T-helper 9 cell (primary cell): ENCODE results near the gene LHX4.

Source experiments
- DNase-seq: peaks from one replicate; pipeline ENCODE4 v3.0.0-alpha.2; 2020

Gene LHX4

DNA sequence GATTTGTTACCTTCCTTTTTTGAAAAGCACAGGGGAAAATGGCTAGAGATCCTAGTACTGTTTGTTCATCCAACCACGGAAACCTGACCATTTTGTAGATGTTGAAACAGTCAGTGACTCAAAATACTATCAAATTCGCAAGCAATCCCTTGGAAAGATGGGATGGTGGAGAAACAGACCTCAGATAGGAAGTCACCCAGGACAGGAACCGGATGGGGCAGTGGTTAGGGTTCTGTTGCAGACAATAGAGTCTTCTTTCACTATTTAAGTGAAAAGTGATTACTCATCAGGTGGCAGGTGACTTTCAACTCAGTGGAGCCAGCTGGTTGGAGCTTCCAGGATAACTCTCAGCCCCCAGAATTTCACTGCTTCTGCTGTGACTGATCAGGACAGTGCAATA lies 17.0 kb downstream of the LHX4 start:
- no peak for DNase-seq

DNA sequence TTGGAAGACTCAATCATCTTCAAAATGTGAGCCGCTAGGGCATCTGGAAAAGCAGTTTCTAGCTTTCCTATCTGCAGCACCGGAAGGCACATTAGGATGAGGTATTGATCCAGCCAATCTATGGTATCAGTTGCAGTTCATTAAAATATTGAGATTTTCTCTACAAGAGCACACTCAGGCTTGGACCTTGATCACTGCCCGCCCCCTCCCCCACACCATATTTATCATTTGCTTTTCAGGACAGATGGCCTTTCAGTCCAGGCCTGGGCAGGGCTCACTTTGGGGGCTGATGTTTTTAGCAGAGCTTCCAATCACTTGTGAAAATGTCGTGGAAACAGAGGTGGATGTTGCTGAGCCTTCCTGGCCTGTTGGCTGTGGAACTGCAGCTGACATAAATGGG lies 17.5 kb downstream of the LHX4 start:
- no peak for DNase-seq

DNA sequence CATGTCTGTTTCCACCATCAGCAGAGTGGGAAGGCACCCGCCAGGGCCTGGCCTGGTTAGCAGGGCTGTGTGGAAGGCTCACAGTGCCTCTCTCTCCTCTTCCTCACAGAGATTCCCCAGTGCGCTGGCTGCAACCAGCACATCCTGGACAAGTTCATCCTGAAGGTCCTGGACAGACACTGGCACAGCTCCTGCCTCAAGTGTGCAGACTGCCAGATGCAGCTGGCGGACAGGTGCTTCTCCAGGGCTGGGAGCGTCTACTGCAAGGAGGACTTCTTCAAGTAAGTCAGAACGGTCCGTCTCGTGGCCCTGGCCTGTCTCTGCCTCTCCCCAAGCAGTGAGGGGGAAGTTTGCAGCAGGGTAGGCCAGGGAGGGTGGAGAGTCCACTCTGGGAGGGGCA lies 18.1 kb downstream of the LHX4 start:
- no peak for DNase-seq

DNA sequence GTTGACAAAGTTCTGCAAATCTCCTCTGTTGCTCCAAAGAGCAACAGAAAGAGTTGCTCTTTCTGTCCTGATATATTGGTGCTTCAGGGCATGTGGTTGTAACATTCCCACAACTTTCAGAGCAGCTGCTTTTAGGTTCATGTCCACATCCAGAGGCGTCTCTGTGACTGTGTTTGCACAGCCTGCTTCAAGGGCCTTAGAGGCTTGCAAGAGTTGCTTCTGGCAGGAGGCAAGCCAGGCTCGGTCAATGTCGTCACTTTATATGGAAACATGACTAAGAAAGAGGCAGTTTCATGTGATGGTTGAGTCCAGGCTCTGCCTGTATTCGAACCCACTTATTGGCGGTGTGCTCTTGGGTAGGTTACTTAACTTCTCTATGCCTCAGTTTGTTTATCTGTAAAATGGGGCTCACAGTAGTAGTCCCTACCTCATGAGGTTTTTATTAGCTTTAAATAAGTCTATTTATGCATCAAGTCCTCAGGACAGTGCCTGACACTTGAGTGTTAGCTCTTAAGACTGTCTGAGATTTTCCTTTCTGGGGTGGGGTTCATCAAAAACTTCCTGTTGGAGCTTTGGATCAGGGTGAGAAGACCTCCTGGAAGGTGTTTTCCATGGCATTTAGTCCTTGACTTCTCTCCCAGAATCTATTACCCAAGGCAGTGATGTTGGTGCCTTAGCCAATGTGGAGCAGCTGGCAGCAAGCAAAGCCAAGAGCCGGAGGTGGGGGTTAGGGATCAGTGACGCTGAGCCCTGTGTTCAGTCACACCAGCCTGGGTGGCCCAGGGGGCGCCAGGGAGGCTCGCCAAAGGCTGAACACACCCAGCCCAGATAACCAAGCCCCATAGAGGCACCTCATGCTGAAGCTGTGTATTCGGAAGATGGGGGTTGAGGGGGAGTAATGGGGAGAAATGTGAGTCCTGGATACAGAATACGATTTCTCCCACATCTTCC lies 18.9 kb downstream of the LHX4 start:
- no peak for DNase-seq

DNA sequence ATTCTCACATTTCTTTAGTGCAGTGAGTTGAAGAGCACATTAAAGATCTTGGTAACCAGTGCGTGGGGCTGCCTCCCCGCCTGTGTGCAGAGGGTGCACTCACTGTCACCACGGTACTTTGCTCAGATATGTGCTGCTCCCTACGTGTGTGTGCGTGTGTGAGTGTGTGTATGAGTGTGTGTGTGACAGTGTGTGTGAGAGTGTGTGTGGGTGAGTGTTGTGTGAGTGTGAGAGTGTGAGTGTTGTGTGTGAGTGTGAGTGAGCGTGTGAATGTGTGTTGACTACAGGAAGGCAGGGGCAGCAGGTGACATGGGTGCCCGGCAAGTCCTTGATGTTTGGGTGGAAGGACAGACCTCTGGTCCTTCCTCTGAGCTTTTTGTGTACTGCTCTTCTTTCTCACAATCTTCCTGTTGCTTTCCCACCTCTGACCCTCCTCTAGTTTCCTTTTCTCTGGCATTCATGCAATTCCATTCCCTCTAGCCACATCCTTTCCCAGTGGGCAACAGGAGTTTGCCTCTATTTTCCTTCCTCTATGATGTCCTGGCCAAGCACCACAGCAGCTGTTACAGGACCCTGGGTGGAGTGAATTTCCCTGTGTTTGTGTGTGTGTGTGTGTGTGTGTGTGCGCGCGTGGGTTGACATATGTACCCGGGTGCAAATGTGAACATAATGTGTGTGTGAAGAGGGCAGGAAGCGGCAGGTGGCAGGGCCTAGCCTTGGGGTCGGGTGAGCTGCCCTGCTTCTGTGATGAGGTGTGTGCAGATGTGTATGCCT lies 19.8 kb downstream of the LHX4 start:
- DNase-seq = no peak

DNA sequence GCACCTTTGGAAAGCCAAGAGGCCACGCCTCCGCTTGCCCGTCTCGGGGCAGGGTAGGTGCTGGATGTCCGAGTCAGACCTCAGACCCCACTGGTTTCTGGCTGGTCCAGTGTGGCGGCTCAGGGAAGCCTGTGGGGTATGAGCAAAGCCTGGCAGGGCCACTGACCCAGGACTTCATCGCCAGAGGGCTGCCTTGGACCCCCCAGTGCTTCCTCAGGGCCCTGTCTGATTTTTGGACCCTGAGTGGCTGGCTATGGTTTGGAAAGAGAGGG lies 20.4 kb downstream of the LHX4 start:
- DNase-seq = no peak

DNA sequence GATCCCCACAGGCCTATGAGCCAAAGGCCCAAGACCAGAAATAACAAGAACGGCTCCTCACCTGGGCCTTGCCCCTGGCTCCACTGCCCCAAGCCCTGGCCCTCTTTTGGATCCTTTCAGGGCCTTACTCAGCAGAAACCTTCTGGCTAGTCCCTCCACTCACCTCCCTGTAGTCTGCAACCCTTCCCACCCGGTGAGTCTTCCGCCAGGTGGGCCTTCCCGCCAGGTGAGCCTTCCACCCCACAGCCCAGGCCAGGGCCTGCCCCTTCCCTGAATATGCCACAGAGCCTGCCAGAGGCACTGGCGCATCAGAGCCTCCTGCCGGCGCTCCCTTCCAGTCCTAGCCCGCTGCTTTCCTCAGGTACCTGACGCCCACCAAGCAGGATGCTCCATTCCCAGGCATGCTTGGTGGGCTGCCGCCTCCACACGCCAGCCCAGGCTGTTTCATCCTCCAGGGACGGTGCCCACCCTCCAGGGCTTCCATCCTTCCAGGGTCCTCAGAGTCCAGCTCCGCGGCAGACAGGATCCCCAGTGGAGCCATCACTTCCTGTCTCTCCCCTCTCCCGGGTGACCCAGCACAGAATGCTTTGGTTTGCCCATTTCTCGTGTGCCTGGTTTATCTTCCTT lies 20.9 kb downstream of the LHX4 start:
- DNase-seq = no peak

DNA sequence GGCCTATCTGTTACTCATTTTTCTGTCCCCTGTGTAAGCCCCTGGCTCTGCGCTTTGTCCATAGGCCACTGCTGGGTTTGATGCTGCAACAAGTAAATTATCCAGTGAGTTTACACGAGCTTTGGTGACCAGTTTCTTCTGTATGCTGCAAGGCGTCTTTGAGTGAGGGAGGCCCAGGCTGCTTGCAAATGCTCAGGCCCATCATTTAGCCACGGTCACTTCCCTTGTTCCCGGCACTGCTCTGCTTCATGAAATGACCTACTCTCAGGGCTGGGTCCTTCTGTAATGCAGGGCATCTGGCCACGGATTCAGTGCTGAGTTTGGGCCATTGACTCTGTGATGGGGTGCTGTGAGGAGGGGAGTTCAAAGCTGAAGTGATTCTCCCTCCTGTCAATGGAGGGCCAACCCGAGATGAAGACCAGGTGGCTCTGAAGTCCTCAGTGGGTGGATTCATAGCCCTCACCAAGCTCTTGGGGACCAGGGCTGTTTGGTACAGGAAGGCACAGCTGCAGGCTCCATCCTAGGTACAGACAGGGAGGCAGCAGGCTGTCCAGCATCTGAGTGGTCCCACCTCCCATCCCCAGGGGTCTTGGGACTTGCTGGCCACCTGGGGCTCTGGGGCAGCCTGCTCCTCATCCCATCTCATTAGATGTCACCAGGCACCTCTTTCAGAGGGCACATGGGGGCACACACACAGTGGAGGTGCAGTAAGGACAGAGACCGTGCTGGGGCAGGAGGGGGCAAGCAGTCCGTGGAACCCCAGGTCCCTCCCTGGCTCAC lies 21.7 kb downstream of the LHX4 start:
- DNase-seq = no peak

DNA sequence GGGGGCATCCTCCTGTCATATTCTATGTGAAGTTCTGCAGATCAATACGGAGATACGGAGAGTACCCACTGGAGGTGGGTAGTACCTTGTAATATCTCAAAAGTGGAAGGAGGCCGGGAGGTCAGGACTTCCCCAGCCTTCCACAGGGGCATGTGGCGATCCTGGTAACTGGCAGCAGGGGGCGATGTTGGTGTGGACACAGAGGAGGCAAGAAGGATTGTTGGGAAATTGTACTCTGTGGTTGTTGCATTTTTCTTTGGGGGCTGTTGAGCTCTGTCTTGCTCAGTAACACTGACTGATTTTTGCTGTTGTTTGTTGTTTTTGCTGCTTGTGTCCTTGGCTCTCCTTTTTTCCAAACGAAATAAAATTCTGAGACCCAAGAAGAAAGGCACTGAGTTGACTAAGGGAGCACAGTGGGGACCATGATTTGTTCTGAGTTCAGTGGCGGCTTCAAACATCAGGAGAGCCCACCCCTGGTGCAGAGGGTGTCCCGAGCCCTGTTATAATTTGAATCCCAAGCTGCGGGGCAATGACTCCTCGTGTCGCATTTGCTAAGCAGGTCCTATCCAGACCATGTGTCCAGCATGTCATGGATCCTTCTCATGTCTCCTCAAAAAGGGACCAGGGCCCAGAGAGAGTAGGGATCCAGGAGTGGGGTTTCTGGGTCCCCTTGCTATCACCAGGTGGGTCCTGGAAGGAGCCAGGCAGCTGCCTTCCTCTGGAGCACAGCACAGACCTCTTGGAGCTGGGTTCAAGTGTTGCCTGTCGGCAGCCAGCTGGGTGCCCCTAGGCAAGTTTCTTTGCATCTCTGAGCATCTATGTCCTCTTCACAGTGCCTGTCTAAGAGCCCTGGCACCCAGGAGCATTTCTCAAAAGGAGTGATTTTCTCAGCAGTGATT lies 22.8 kb downstream of the LHX4 start:
- DNase-seq = peak; percentile 58

DNA sequence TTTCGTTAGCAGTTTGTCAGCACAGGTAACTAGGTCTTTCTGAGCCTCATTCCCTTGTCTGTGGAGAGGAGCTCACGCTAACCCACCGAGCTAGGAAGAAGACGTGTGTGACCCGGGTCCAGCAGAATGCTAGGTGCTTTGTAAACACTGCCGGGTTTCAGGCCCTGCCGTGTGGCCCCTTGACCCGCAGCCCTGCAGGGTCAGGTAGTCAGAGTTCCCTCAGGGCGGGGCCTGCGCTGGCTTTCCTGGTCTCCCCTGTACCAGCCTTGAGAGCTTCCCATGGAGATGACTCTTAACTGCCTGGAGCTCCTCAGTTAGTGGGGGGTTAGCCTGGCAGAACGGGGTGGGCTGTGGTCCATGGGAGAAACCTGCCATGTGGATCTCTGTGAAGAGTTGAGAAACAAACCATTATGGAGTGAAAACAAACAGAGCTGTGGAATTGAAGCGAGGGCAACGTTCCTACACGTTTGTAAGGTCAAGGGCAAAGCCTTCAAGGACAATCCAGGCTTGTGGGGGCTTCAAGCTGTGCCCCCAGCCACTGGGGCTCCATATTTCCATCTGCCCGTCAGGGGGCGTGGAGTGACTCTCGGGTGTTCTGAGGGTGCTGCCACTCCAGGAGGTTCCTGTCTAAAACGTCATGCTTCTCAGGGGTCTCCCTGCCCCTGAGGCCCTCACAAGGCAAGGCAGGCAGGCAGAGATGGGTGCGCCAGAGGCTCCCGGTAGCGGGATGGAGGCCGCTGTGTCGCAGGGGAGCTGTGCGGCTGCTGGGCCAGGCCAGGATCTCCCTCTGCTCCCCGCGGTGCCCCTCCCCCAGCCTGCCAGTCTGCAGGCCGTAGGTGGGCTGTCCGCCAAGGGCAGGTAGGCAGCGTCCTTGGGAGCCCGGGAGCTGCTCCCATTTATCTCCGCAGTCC lies 23.8 kb downstream of the LHX4 start:
- no peak for DNase-seq

DNA sequence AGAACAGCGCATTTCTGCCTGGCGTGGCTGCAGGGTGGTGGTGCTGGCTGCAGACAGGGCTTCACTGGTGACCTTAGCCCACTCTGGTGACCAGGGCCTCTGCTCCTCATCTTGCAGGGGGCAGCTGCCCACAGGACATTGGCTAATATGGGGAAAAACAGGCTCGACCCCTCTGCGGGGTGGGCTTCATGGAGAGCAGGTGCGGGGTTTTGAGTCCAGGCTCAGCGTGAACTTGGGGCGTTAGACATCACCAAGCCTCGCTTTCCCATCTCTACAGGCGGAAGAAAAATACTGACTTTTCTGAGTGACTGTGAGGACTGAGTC lies 24.4 kb downstream of the LHX4 start:
- no peak for DNase-seq

DNA sequence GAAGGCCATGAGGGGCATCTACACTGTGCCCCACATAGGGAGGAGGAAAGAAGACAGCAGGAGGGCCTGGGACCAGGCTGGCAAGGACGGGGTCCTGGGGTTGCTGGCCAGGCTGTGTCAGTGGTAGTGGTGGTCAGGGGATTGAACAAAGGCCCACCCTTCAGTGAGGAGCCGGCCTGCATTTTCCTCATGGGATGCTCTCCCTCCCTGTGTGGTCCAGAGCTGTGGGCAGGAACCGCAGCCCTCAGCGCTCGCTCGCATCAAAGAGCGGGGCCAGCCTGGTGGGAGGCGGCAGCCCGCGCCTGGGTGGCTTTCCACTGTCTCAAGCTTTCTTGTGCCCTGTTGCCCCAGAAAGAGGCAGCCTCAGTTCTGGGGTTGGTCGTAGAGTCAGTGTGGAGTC lies 24.8 kb downstream of the LHX4 start:
- no peak for DNase-seq

DNA sequence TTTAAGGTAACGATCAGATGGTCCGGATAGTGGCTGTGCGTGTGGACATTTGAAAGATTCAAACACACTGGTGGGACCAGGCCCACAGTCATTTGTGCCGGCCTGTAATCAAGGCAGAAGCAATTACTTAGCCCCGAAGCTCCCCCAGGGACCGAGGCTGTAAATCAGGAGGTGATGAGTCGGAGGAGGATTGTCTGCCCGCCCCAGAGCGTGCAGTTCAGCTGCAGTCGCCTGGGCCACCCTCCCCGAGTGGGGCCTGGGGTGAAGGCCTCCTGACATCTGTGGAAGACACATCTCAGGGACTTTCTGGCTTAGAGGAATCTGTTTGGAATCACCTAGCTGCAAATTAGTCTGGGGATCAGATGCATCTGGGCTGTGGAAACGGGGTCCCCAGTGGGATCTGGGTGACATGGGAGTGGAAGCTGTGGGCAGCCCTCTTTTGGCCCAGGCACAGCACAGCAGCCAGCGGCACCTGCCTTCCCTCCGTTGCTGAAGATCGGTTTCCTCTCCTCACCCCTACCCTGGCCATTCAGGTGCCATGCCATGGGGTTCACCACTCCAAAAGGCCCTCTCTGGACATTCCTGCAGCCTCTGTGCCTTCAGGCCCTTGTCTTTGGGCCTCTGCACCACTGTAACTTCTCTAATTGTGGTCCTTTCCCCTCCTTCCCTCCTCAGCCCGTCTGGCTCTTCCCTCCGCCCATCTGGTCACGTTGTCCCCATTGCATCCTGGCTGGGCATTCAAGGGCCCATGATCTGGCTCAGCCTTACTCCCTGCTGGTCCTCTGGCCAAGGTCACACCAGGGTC lies 25.7 kb downstream of the LHX4 start:
- DNase-seq = no peak

DNA sequence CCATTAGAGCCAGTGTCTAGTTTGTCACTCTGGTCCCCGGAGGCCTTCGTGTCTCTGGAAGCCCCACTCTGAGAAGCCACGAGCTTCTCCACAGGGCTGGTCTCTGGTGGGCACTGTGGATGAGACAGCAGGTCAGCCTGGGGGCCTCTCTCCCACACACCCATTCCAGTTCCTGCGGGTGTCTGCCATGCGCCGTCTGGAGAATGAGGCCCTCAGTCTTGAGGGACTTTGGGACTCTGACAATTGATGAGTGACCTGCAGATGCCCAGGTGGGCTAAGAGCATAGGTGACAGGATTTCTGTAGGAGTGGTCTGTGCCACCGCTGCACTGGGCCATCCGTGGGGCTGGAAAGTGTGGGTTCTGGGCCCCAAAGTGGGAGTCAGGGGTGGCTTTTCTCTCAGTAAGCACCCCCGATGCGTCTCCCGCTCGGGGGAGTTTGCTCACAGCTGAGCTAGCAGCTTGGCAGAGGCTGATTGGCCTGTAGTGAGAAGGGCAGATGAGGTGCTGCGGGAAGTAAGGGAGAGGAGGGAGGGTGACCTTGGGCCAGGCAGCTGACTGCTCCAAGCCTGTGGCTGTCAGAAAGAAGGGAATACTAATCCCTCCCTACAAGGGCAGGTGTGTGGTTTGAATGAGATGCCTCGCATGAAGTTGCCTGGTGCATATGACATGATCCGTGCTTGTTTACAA lies 26.4 kb downstream of the LHX4 start:
- DNase-seq = no peak

DNA sequence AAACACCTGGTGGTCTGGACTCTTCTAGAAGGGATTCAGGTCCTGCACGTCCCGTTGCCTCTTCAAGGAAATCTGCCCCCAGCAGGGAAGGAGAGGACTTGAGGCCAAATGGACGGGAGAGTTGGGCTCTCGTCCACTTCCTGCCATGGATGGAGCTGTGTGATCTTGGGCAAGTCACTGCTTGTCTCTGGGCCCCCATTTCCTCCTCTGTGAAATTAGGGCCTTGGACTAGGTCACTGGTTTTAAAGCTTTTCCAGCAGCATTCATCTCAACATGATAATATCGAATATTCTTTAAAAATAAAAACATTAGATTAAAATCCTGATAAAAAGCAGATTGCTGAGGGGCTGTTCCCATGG lies 26.9 kb downstream of the LHX4 start:
- DNase-seq = no peak

DNA sequence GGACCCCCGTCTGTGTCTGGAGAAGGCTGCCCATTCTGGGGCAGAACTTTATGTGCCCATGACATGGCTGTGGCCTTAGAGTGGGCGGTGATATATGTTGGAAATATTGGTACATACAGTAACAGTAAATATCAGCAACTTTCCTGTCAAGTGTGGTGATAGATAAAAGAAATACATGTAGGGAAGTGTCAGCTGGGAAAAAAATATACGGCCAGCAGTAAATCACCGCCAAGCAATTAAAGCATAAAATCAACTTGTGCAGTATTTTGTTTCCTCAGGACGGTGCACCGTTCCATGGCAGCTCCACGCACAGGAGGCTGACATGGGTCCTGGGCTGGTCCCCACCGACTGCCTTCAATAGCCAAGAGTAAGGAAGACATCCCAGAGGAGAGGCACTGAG lies 27.4 kb downstream of the LHX4 start:
- DNase-seq = no peak

DNA sequence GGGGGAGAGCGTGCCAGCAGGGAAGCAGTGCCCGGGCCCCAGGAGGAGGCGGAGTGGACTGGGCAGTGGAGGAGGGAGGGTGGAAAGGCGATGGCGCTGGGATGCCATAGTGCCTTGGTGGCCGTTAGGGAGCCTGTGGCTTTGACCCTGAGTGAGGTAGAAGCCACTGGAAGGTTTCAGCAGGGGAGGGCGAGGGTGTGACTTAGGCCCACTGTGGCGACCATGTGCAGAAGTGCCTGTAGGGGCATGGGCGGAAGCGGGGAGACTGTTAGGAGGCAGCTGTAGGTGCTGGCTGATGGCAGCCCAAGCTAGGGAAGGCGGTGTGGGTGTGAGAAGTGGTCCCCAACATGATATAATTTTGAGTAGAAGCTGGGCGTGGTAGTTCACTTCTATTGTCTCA lies 28.2 kb downstream of the LHX4 start:
- no peak for DNase-seq

DNA sequence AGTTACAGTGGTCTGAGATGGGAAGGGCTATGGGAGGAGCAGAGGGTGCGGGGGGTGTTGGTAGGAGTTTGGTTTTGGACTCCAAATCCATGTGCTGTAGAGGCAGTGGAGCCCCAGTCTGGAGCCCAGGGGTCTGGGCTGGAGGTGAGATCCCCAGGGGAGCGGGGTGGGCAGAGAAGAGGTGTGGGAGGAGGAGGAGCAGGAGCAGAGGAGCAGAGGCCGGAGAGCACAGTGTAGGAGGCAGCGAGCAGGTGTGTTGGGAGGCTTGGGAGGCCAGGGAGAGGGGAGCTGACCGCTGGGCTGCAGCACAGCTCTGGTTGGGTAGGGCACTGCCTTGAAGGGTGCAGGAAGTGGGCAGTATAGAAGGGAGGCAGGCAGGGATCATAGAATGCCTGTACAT lies 28.9 kb downstream of the LHX4 start:
- no peak for DNase-seq
